ENCODE measurements around the gene CMYA5.

Gene CMYA5

DNA sequence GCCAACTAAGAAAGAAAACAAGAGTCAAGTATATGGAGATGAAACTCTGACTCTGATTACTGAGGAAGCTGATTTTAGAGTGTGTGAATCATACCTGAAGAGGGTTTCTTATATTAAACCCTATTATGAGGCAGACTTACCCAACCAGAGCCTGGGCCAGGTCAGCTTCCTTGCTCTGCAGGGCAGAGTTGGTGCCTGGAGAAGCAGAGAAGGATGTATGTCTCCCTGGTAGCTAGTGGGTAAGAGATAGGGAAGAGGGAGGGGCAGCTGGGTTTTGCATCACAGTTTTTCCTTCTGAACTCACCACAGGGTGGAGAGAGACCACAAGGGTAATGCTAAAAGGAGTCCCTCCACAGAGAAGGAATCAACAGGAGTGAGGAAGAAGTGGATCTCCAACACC is 104.1 kb downstream of the CMYA5 start:
- DNase-seq (ENCODE audit: low read depth in 2 of 2) = no peak

DNA sequence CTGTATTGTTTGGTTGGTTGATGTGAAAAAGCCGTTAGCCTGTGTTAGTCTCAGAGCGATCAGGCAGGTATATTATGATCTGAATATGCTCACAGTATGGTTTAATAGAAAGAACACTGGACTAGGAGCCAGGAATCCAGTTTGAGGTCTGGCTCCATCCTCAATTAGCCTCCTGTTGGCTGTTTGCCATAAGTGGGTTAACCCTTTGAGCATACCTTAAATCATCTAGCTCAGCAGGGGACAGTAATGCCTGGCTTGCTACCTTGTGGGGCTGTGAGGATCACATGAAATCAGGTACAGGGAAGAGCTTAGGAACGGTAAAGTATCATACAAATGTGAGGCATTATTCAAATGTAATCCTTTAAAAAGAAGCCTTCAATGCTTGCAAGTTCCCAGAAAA is 104.7 kb downstream of the CMYA5 start:
- DNase-seq (ENCODE audit: low read depth in 2 of 2) = no peak

DNA sequence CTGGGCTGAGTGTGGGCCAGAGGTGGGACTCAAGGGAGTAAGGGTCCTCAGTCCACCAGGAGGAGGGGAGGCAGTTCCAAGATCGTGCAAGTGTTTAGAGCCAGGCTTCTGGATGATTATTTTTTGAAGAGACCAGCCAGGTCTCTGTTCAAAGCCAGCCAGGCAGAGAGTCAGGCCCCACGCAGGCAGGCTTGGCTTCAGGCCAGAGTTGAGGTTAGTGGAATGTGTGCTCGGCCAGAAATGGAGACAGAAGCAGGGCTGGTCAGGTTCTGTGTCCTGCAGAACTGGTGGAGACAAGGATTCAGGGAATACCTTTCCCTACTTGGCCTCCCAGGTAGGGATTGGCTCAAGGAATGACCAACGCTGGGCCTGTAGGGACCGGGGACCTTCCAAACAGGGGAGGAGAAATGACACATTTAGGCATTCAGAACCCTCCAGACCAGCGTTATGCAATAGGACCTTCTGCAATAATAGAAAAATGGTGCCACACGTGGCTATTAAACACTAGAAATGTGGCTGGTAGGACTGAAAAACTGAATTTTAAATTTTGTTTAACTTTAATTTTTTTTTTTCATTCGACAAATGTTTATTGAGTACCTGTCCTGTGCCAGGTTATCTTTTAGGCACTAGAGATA is 106.2 kb downstream of the CMYA5 start:
- DNase-seq (ENCODE audit: low read depth in 2 of 2) = no peak

DNA sequence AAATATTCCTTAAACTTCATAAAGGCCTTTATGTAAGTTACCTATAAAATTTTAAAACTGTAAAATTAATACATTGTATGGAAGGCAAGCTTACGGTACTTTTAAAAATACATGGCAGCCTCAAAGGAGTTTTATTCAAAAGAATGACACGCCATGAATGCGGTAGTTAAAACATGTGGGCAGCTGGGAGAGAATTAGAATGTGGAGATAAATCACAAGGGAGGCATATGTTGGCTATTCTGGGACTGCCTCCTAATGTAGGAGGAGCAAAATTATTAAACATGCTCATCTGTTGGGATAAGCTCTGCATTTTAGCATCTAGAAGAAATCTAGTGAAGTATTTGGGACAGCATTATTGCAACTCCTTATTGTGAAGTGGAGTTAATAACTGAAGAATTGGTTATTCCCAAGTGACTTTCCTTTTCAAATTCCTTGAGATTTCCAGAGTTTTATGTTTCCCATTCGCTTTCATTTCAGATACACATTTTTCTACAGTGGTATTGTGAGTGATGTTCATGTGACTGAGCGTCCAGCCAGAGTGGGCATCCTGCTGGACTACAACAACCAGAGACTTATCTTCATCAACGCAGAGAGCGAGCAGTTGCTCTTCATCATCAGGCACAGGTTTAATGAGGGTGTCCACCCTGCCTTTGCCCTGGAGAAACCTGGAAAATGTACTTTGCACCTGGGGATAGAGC is 109.4 kb downstream of the CMYA5 start:
- no peak for DNase-seq (ENCODE audit: low read depth in 2 of 2)

GRCh38 chr5:79800979-79801827 is 111.6 kb downstream of the CMYA5 start:
- DNase-seq (ENCODE audit: low read depth in 2 of 2) = no peak

DNA sequence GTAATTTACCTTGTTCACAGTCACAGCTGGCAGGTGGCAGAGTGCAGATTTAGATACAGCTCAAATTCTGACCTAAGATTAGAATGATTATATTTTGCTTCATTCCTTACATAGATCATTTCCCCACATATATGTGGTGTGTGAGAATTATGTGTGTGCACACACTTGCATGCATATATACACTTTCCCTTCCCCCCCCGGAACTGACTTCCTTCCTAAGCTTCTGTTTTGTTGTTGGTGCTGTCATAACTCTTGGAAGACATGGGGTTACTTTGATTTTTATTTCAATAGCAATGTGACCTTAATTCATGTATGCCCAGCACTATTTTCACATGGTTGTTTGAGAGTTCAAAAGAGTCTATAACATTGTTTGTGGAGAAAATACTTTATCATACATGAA is 112.8 kb downstream of the CMYA5 start:
- no peak for DNase-seq (ENCODE audit: low read depth in 2 of 2)

DNA sequence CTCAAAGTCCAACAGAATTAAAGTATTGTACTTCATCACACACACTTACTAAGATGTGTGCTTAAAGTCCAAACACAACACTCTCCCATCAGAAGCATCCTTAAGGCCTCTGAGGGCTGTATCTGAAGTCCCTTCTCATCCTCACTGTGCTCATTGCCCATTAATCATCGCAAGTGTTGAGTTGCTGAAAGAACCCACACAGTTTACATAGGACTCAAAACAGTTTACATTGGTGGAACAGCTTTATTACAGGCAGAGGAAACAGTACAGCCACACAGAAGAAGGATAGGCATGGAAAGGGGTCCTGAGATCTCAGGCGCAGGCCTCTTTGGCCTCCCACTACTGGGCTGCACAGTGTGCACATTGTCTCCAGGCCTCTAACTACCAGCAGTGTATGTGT is 113.4 kb downstream of the CMYA5 start:
- no peak for DNase-seq (ENCODE audit: low read depth in 2 of 2)

DNA sequence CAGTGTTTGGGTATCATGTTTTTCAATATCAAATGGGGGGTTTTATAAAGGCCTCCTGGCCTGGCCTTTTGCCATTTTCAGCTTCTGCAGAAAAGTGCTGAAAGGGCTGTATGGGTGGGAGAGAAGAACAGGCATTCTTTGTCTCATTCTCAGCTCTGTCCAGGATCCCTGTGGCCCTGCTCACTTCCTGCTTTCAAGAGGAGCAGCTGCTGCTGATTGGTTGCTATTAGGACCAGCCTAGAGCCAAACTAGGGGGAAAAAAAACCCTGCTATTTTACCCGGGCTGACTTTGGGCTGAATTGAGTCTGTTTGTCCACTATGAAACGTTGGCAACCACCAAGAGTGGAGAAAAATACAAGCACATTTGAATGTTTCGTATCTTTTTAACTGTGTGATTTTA is 117.1 kb downstream of the CMYA5 start:
- DNase-seq (ENCODE audit: low read depth in 2 of 2) = no peak

DNA sequence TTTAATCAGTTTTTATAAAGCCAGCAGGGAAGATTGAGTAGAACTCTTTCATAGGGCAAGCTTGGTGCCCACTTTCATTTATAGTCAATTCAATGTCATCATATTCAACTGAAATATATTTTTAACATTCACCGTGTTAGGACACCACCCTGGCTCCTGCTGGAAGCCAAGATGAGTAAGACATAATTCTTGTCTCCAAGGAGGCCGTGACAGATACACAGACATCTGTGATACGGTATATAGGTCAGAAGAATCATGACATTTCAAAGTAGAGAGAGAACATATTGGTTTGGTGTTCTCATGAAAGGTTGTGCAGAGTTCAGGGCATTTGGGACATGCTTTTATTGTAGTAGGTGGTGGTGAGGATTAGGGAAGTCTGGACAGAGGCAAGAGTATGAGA is 120.1 kb downstream of the CMYA5 start:
- DNase-seq (ENCODE audit: low read depth in 2 of 2) = no peak

- no peak for DNase-seq (ENCODE audit: low read depth in 2 of 2)
Measured at GRCh38 chr5:79811081-79811480, 121.4 kb downstream of the CMYA5 start.

DNA sequence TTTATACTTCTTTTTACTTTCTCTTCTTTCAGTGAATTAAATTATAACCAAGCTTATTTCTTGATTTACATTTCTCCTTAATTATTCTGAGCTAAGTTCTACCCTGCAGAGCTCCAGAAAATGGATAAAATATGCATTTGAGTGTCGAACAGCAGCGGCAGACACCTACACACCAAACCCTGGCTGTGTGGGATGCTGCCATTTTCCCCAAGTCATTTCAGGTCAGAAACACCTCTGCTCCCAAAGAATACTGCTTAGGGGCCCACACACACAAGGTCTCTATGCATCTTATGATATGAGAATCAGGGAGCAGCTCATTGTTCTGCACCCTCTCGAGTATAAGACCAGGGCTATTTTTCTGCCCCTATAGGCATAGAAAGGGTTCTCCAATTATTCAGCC is 122.3 kb downstream of the CMYA5 start:
- DNase-seq (ENCODE audit: low read depth in 2 of 2) = no peak

GRCh38 chr5:79814699-79815098 is 125.1 kb downstream of the CMYA5 start:
- no peak for DNase-seq (ENCODE audit: low read depth in 2 of 2)

DNA sequence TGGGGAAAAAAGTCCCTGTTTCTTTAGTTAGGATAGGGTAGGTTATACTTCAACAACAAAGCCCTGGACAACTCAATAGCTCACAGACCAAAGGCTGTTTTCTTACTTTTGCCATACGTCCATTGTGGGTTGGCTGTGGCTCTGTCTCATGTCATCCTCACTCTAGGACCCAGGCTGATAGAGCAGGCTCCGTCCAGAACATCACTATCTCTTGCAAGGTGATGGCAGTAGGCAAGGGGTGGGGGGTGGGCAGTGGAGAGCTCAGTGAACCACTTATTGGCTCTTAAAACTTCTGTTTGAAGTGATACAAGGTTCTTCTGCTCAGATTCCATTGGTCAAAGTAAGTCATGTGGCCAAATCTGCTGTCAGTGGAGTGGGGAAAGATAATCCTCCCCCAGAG is 126.4 kb downstream of the CMYA5 start:
- DNase-seq (ENCODE audit: low read depth in 2 of 2) = no peak

DNA sequence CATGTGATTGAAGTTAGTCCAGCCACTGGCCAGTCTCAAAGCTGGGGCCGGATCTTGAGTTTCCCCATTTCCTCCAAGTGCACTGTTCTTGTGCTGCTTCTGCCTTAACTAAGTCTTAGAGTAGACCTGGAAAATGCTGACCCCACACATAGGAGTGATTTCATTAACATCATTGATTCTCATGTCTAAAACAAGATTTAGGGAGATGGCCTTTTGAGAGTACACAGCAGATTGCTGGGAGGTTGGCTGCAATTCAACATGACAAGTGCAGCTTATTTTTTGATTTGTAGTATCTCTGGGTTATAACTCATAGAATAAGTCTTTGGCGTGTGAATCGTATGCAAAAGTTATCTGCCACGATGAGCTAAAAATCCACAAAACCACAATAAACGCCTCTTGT is 131.0 kb downstream of the CMYA5 start:
- DNase-seq (ENCODE audit: low read depth in 2 of 2) = no peak

DNA sequence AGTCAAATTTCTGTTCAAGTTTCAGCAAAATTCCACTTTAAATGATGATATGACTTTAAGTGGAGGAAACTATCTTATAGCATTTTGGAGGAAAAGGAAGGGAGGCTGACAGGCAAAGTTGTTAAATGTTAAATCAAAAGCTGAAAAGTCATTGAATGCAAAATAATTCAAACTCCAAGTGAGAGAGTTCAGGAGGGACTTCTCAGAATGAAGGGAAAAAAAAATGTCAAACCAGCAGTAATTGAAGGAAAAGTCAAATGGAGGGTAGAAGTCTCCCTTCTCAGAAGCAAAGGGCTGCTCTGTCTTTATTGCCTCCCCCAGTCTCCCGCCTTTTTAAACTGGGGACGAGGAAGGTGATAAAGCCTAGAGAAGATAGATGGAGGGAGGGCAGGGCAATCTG is 134.8 kb downstream of the CMYA5 start:
- no peak for DNase-seq (ENCODE audit: low read depth in 2 of 2)

DNA sequence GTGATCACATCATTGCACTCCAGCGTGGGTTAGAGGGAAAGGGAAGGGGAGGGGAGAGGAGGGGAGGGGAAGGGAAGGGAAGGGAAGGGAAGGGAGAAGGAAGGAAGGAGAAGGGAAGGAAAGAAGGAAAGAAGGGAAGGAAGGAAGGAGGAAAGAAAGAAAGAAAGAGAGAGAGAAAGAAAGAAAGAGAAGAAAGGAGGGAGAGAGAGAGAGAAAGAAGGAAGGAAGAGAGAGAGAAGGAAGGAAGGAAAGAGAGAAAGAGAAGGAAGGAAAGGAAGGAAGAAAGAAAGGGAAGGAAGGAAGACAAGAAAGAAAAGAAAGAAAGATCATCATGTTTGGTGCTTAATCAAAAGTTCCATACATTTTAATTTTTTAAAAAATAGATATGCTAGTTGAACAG is 136.2 kb downstream of the CMYA5 start:
- no peak for DNase-seq (ENCODE audit: low read depth in 2 of 2)

GRCh38 chr5:79827159-79827629 is 137.6 kb downstream of the CMYA5 start:
- no peak for DNase-seq (ENCODE audit: low read depth in 2 of 2)

DNA sequence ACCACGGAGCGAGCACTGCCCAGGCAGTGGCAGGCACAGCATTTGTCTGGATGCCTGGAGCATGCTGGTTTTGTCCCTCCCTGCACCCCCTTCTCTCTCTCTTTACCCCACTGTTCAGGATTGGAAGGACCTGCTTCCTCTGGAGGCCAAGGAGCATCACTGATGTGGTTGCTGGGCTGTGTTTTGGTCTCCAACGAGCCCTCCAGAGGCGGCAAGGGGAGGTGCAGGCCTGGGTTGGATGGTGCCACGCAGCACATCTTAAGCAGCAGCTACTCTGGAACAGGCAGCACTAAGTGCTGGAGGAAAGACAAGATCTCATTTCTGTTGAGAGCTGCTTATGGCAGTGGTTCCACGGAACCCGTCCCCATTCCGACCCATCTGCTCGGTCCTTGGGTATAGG is 139.6 kb downstream of the CMYA5 start:
- DNase-seq (ENCODE audit: low read depth in 2 of 2) = no peak

- no peak for DNase-seq (ENCODE audit: low read depth in 2 of 2)
Measured at GRCh38 chr5:79831381-79832309, 142.0 kb downstream of the CMYA5 start.

- no peak for DNase-seq (ENCODE audit: low read depth in 2 of 2)
Measured at GRCh38 chr5:79832911-79833310, 143.3 kb downstream of the CMYA5 start.

DNA sequence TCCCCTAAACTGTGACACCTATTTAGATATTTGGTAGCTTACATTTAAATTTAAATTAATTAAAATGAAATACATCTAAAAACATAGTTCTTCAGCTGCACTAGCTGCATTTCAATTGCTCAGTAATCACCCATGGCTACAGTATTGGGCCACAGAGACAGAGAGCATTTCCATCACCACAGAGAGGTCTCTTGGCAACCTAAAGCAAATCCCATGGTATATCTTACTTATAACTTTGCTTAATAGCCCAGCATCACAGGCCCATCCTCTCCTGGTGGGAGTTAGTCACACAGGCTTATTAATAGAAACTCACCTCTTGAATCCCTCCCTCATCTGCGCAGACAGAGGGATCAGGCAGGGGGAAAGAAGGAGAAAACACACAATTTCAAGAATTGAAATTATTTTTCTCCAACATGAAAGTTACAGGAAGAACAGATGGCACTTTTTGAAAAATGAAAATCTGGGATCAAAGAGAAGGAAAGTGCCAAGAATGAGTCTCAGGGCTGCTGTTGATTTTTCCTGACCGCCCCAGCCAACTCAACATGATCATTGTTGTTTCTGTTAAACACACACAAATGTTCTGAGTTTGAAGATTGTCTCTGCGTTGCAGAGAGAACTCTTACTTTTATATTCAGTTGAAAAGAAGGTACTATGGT is 144.6 kb downstream of the CMYA5 start:
- no peak for DNase-seq (ENCODE audit: low read depth in 2 of 2)

Data from stimulated activated CD8-positive, alpha-beta memory T cell treated with anti-CD3 and anti-CD28 coated beads, Interleukin-7, amount 100 ng/mL, for 4 hours (primary cell).